ENCODE results near the gene ADK.
A peak's percentile ranks its signal among the peaks of the same experiment; 100 is the strongest.
"Not testable (repeated sequence)": the region's sequence is repeated elsewhere in the genome, so short reads cannot be mapped to it uniquely, and the experiment has no call there.

The ADK gene

GRCh38 chr10:74202356-74202755 lies 51.3 kb downstream of the ADK start:
- DNase-seq (ENCODE audit: insufficient read length, low spot score) (no peak), FAIRE-seq (no peak)

GRCh38 chr10:74206746-74207145 lies 55.7 kb downstream of the ADK start:
- FAIRE-seq (no peak), DNase-seq (ENCODE audit: insufficient read length, low spot score) (no peak)
- no peak for TF ChIP-seq CTCF (IDR thresholded peaks at IDR 0.05; ENCODE audit: insufficient read depth, missing control alignments)

More at GRCh38 chr10:74202356-74202755, 51.3 kb downstream of the ADK start:
- TF ChIP-seq CTCF (IDR thresholded peaks at IDR 0.05; ENCODE audit: insufficient read depth, missing control alignments) = no peak

GRCh38 chr10:74207691-74208480 lies 56.9 kb downstream of the ADK start:
- FAIRE-seq = no peak
- DNase-seq (ENCODE audit: insufficient read length, low spot score) = no peak
- no peak for TF ChIP-seq CTCF (IDR thresholded peaks at IDR 0.05; ENCODE audit: insufficient read depth, missing control alignments)

GRCh38 chr10:74208997-74209396 lies 58.0 kb downstream of the ADK start:
- no peak for FAIRE-seq
- DNase-seq (ENCODE audit: insufficient read length, low spot score) = no peak
- no peak for TF ChIP-seq CTCF (IDR thresholded peaks at IDR 0.05; ENCODE audit: insufficient read depth, missing control alignments)

- DNase-seq (ENCODE audit: insufficient read length, low spot score) (no peak), FAIRE-seq (no peak)
- TF ChIP-seq CTCF (IDR thresholded peaks at IDR 0.05; ENCODE audit: insufficient read depth, missing control alignments) = no peak
These were observed 62.0 kb downstream of the ADK start for GRCh38 chr10:74213019-74213418.

GRCh38 chr10:74213571-74214162 lies 62.6 kb downstream of the ADK start:
- no peak for FAIRE-seq
- DNase-seq (ENCODE audit: insufficient read length, low spot score) = no peak
- TF ChIP-seq CTCF (IDR thresholded peaks at IDR 0.05; ENCODE audit: insufficient read depth, missing control alignments) = peak; percentile 63

- not testable (repeated sequence) for FAIRE-seq; DNase-seq (ENCODE audit: insufficient read length, low spot score)
These were observed 66.1 kb downstream of the ADK start for GRCh38 chr10:74217110-74217509.

GRCh38 chr10:74222467-74222866 lies 71.4 kb downstream of the ADK start:
- DNase-seq (ENCODE audit: insufficient read length, low spot score); FAIRE-seq: not testable (repeated sequence)
